Measurements from ENCODE around the gene ACVR1. TPM values are rescaled to one million over a fixed set of nuclear protein-coding genes. Genes with fewer than 3 reads are reported as not detected.

ACVR1 gene
- total and polyA plus RNA-seq, 2 experiments from 2014 or later, result 8.9 to 21.5 TPM

- no peak for TF ChIP-seq ETS1 (IDR thresholded peaks at IDR 0.05)
- TF ChIP-seq EZH2phosphoT487 (IDR thresholded peaks at IDR 0.05; ENCODE audit: unreplicated experiment), result no peak
- TF ChIP-seq REST (IDR thresholded peaks at IDR 0.05; ENCODE audit: unreplicated experiment), result no peak
- no peak for TF ChIP-seq ZNF331 (CRISPR knock-in tag; IDR thresholded peaks at IDR 0.05; ENCODE audit: low read depth)
- TF ChIP-seq EZH2 (IDR thresholded peaks at IDR 0.05; ENCODE audit: low read depth, unreplicated experiment), result no peak
Measured at GRCh38 chr2:157726946-157727345, 149.2 kb downstream of the ACVR1 start (continued).

GRCh38 chr2:157725846-157726245 is 150.3 kb downstream of the ACVR1 start:
- Histone ChIP-seq H3K27ac (ENCODE audit: low read depth) (no peak overlapping the region), H3F3A (replicated peaks; ENCODE audit: low read depth) (no peaks in the 10 kb centered on the region), H2AFZ (no peak overlapping the region), H3K36me3 (ENCODE audit: insufficient read depth) (peaks cover 10% of the 10 kb centered on the region; the same call in 1 of the 2 replicates), H3K79me2 (replicated peaks; ENCODE audit: insufficient read depth) (no peaks in the 10 kb centered on the region), H3K4me3 (no peak overlapping the region), H3K4me1 (ENCODE audit: insufficient read depth) (no peaks in the 10 kb centered on the region), H3K27me3 (ENCODE audit: insufficient read depth) (no peaks in the 10 kb centered on the region), H3K4me2 (no peak overlapping the region), H4K20me1 (replicated peaks; ENCODE audit: insufficient read depth) (no peaks in the 10 kb centered on the region), H3K9me2 (ENCODE audit: insufficient read depth) (peaks cover 8% of the 10 kb centered on the region; the same call in 1 of the 2 replicates)
- ATAC-seq, result no peak
- Mint-ChIP-seq H3K4me3 (no peak overlapping the region), H3K27me3 (ENCODE audit: insufficient read depth, low read depth, poor library complexity) (no peaks in the 10 kb centered on the region), H3K9me3 (peaks cover 24% of the 10 kb centered on the region), H3K4me1 (no peaks in the 10 kb centered on the region), H3K36me3 (ENCODE audit: low read depth) (peaks cover 43% of the 10 kb centered on the region), H3K27ac (no peak overlapping the region)
- no peak for TF ChIP-seq ZNF114 (CRISPR knock-in tag; IDR thresholded peaks at IDR 0.05)
- no peak for TF ChIP-seq ETS1 (IDR thresholded peaks at IDR 0.05)
- DNase-seq (ENCODE audit: low spot score), result no peak

- Mint-ChIP-seq H3K36me3 (ENCODE audit: low read depth) (peaks cover 38% of the 10 kb centered on the region), H3K9me3 (peaks cover 24% of the 10 kb centered on the region), H3K4me3 (no peak overlapping the region), H3K27me3 (ENCODE audit: insufficient read depth, low read depth, poor library complexity) (no peaks in the 10 kb centered on the region), H3K27ac (no peak overlapping the region), H3K4me1 (no peaks in the 10 kb centered on the region)
- Histone ChIP-seq H3K4me2 (no peak overlapping the region), H3K27me3 (ENCODE audit: insufficient read depth) (no peaks in the 10 kb centered on the region), H3K27ac (ENCODE audit: low read depth) (no peak overlapping the region), H3K4me1 (ENCODE audit: insufficient read depth) (no peaks in the 10 kb centered on the region), H2AFZ (no peak overlapping the region), H3K9me2 (ENCODE audit: insufficient read depth) (peaks cover 9% of the 10 kb centered on the region; the same call in 1 of the 2 replicates), H3K4me3 (no peak overlapping the region), H4K20me1 (replicated peaks; ENCODE audit: insufficient read depth) (no peaks in the 10 kb centered on the region), H3K79me2 (replicated peaks; ENCODE audit: insufficient read depth) (no peaks in the 10 kb centered on the region), H3K36me3 (ENCODE audit: insufficient read depth) (peaks cover 10% of the 10 kb centered on the region; the same call in 1 of the 2 replicates), H3F3A (replicated peaks; ENCODE audit: low read depth) (no peaks in the 10 kb centered on the region)
- ATAC-seq (no peak), DNase-seq (ENCODE audit: low spot score) (peak; percentile 20)
- TF ChIP-seq ETS1 (IDR thresholded peaks at IDR 0.05), result no peak
- TF ChIP-seq STAT1 (IDR thresholded peaks at IDR 0.05; ENCODE audit: unreplicated experiment), result no peak
- TF ChIP-seq NANOG (IDR thresholded peaks at IDR 0.05; ENCODE audit: borderline replicate concordance), result no peak
- no peak for TF ChIP-seq JUNB (IDR thresholded peaks at IDR 0.05; ENCODE audit: unreplicated experiment)
- TF ChIP-seq EZH2 (IDR thresholded peaks at IDR 0.05; ENCODE audit: low read depth, unreplicated experiment), result no peak
- TF ChIP-seq CREB1 (CRISPR knock-in tag; IDR thresholded peaks at IDR 0.05; ENCODE audit: low read depth), result no peak
Measured at GRCh38 chr2:157722580-157723234, 153.4 kb downstream of the ACVR1 start.

Data from GM23338 (cell line).